Measurements from ENCODE around the gene RELN.

The RELN gene

DNA sequence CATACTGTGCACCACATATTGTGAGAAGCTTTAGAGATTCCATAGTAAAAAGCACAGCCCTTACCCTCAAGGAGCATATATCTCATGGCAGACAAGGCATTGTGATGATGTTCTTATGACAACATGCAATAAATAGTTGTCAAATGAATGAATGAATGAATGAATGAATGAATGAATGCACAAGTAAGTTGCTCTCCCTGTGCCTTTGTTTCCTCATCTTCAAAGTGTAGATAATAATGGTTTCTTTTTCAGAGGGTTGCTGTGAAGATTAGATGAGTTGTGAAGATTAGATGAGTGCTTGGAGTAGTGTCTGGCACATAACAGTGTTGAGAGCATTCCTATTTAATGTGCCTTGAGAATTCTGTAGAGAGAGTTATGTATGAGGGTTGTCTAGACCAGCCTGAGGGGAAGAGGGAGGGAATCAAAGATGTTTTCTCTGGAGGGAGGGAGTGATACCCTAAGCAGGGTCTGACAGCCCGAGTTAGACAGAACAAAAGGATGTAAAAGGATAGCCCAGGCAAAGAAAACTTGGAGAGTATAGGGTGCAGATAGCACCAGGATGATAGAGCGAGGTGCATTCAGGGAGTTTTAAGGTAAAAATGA is 217.2 kb downstream of the RELN start:
- H3K4me3 ChIP-seq (ENCODE audit: low read length): no peak overlapping the region
- no peak overlapping the region for H3K4me2 ChIP-seq (ENCODE audit: low read length)
- H3K9ac ChIP-seq (ENCODE audit: low read depth, low read length): no peak overlapping the region
- H3K9me3 ChIP-seq (replicated peaks; ENCODE audit: low read length): no peaks in the 10 kb centered on the region
- no peaks in the 10 kb centered on the region for H3K4me1 ChIP-seq (ENCODE audit: control insufficient read depth, insufficient read depth, low read length)
- no peaks in the 10 kb centered on the region for H3K36me3 ChIP-seq (ENCODE audit: insufficient read depth, low read length)
- no peaks in the 10 kb centered on the region for H3K27me3 ChIP-seq (ENCODE audit: control insufficient read depth, insufficient read depth, low read length)

GRCh38 chr7:103771294-103771693 is 218.2 kb downstream of the RELN start:
- Histone ChIP-seq H3K4me2 (ENCODE audit: low read length) (no peak overlapping the region), H3K4me3 (ENCODE audit: low read length) (no peak overlapping the region), H3K27me3 (ENCODE audit: control insufficient read depth, insufficient read depth, low read length) (no peaks in the 10 kb centered on the region), H3K4me1 (ENCODE audit: control insufficient read depth, insufficient read depth, low read length) (no peaks in the 10 kb centered on the region), H3K36me3 (ENCODE audit: insufficient read depth, low read length) (no peaks in the 10 kb centered on the region), H3K9ac (ENCODE audit: low read depth, low read length) (no peak overlapping the region), H3K9me3 (replicated peaks; ENCODE audit: low read length) (no peaks in the 10 kb centered on the region)

DNA sequence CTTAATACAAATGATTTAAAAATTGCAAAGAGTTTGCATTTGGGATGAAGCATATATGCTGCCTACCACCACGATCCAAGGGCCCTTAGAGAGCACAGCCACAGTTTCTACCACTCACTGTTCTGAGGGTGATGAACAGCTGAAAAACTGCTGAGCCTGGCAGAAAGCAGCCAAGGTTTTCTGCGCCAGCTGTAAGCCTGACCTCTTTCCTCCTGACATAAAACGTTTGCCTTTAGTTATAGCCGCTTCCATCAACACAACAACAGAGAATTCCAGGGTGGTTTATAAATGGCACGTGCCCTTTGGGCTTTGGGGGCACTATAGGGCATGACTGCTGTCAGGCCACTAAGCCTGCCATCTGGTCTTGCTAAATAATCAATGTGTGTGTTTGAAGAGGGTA is 222.8 kb downstream of the RELN start:
- Histone ChIP-seq H3K27me3 (ENCODE audit: control insufficient read depth, insufficient read depth, low read length) (peaks cover 5% of the 10 kb centered on the region), H3K4me1 (ENCODE audit: control insufficient read depth, insufficient read depth, low read length) (no peaks in the 10 kb centered on the region), H3K9me3 (replicated peaks; ENCODE audit: low read length) (no peaks in the 10 kb centered on the region), H3K4me2 (ENCODE audit: low read length) (no peak overlapping the region), H3K36me3 (ENCODE audit: insufficient read depth, low read length) (no peaks in the 10 kb centered on the region), H3K9ac (ENCODE audit: low read depth, low read length) (no peak overlapping the region), H3K4me3 (ENCODE audit: low read length) (no peak overlapping the region)

- H3K9ac ChIP-seq (ENCODE audit: low read depth, low read length): no peak overlapping the region
- peaks cover 5% of the 10 kb centered on the region for H3K27me3 ChIP-seq (ENCODE audit: control insufficient read depth, insufficient read depth, low read length)
- H3K9me3 ChIP-seq (replicated peaks; ENCODE audit: low read length): no peaks in the 10 kb centered on the region
- no peak overlapping the region for H3K4me2 ChIP-seq (ENCODE audit: low read length)
- H3K4me1 ChIP-seq (ENCODE audit: control insufficient read depth, insufficient read depth, low read length): no peaks in the 10 kb centered on the region
- H3K4me3 ChIP-seq (ENCODE audit: low read length): no peak overlapping the region
- H3K36me3 ChIP-seq (ENCODE audit: insufficient read depth, low read length): no peaks in the 10 kb centered on the region
Measured at GRCh38 chr7:103765901-103766300, 223.6 kb downstream of the RELN start.

- Histone ChIP-seq H3K9me3 (replicated peaks; ENCODE audit: low read length) (no peaks in the 10 kb centered on the region), H3K27me3 (ENCODE audit: control insufficient read depth, insufficient read depth, low read length) (peaks cover 5% of the 10 kb centered on the region), H3K4me1 (ENCODE audit: control insufficient read depth, insufficient read depth, low read length) (no peaks in the 10 kb centered on the region), H3K4me2 (ENCODE audit: low read length) (no peak overlapping the region), H3K36me3 (ENCODE audit: insufficient read depth, low read length) (no peaks in the 10 kb centered on the region), H3K9ac (ENCODE audit: low read depth, low read length) (no peak overlapping the region), H3K4me3 (ENCODE audit: low read length) (no peak overlapping the region)
Measured at GRCh38 chr7:103764901-103765300, 224.6 kb downstream of the RELN start.

GRCh38 chr7:103762877-103763276 is 226.6 kb downstream of the RELN start:
- H3K4me3 ChIP-seq (ENCODE audit: low read length): no peak overlapping the region
- H3K4me1 ChIP-seq (ENCODE audit: control insufficient read depth, insufficient read depth, low read length): no peaks in the 10 kb centered on the region
- no peak overlapping the region for H3K9ac ChIP-seq (ENCODE audit: low read depth, low read length)
- no peak overlapping the region for H3K4me2 ChIP-seq (ENCODE audit: low read length)
- H3K36me3 ChIP-seq (ENCODE audit: insufficient read depth, low read length): no peaks in the 10 kb centered on the region
- no peaks in the 10 kb centered on the region for H3K9me3 ChIP-seq (replicated peaks; ENCODE audit: low read length)
- H3K27me3 ChIP-seq (ENCODE audit: control insufficient read depth, insufficient read depth, low read length): peaks cover 5% of the 10 kb centered on the region

GRCh38 chr7:103762065-103762760 is 227.2 kb downstream of the RELN start:
- no peak overlapping the region for H3K9ac ChIP-seq (ENCODE audit: low read depth, low read length)
- H3K4me3 ChIP-seq (ENCODE audit: low read length): no peak overlapping the region

DNA sequence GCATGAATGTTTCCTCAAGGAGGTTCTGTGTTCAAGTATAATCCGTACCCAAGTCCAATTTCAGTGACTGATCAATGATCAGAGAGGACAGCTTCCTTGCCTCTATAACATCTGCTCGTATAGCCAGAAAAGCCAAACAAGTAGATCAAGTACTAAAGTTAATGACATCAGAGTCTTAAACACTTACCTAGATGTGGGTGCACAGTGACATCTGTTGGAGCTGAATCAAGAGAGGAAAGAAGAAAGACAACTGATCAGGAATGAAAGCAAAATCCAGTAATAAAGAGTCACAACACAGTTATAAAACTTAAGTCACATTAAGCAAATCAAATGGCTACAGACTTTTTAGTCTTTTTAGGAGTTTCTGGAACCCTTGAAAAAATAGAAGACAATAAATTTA is 236.5 kb downstream of the RELN start:
- Histone ChIP-seq H3K4me3 (ENCODE audit: low read length) (no peak overlapping the region), H3K4me1 (ENCODE audit: control insufficient read depth, insufficient read depth, low read length) (no peaks in the 10 kb centered on the region), H3K9ac (ENCODE audit: low read depth, low read length) (no peak overlapping the region), H3K4me2 (ENCODE audit: low read length) (no peak overlapping the region), H3K27me3 (ENCODE audit: control insufficient read depth, insufficient read depth, low read length) (no peaks in the 10 kb centered on the region), H3K9me3 (replicated peaks; ENCODE audit: low read length) (no peaks in the 10 kb centered on the region), H3K36me3 (ENCODE audit: insufficient read depth, low read length) (no peaks in the 10 kb centered on the region)

More at GRCh38 chr7:103762065-103762760, 227.2 kb downstream of the RELN start:
- Histone ChIP-seq H3K4me2 (ENCODE audit: low read length) (no peak overlapping the region), H3K9me3 (replicated peaks; ENCODE audit: low read length) (no peaks in the 10 kb centered on the region), H3K27me3 (ENCODE audit: control insufficient read depth, insufficient read depth, low read length) (peaks cover 5% of the 10 kb centered on the region), H3K4me1 (ENCODE audit: control insufficient read depth, insufficient read depth, low read length) (no peaks in the 10 kb centered on the region), H3K36me3 (ENCODE audit: insufficient read depth, low read length) (no peaks in the 10 kb centered on the region)

DNA sequence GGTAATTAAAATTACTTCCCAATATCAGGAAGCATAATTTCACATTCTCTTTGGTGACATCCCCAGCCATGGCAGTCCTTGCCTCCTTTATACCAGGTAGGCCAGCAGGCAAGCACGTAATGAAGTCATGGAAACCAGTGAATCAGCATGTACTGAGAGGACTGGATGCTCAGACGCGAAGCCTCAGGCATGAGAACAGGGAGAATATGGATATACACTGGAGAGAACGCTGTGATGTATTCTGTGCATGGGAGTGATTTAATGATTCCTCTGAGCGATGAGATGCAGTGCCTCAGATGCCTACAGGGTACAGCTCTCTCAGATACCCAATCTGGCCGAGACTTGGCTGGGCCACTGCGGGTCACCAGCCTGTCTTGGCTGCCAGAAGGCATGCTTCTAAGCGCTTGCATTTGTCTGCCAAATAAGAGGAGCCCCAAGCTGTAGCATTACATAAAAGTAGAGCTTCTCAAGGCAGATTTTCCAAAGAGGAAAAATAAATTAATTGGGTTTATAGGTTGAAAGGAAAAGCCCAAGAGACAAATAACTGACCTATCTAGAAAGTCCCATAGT is 238.1 kb downstream of the RELN start:
- no peaks in the 10 kb centered on the region for H3K9me3 ChIP-seq (replicated peaks; ENCODE audit: low read length)
- no peak overlapping the region for H3K4me3 ChIP-seq (ENCODE audit: low read length)
- no peaks in the 10 kb centered on the region for H3K36me3 ChIP-seq (ENCODE audit: insufficient read depth, low read length)
- H3K9ac ChIP-seq (ENCODE audit: low read depth, low read length): no peak overlapping the region
- H3K27me3 ChIP-seq (ENCODE audit: control insufficient read depth, insufficient read depth, low read length): no peaks in the 10 kb centered on the region
- no peaks in the 10 kb centered on the region for H3K4me1 ChIP-seq (ENCODE audit: control insufficient read depth, insufficient read depth, low read length)
- H3K4me2 ChIP-seq (ENCODE audit: low read length): no peak overlapping the region

GRCh38 chr7:103748680-103749079 is 240.8 kb downstream of the RELN start:
- H3K9me3 ChIP-seq (replicated peaks; ENCODE audit: low read length): no peaks in the 10 kb centered on the region
- no peak overlapping the region for H3K9ac ChIP-seq (ENCODE audit: low read depth, low read length)
- no peaks in the 10 kb centered on the region for H3K27me3 ChIP-seq (ENCODE audit: control insufficient read depth, insufficient read depth, low read length)
- no peak overlapping the region for H3K4me2 ChIP-seq (ENCODE audit: low read length)
- H3K4me1 ChIP-seq (ENCODE audit: control insufficient read depth, insufficient read depth, low read length): no peaks in the 10 kb centered on the region
- no peaks in the 10 kb centered on the region for H3K36me3 ChIP-seq (ENCODE audit: insufficient read depth, low read length)
- H3K4me3 ChIP-seq (ENCODE audit: low read length): no peak overlapping the region

DNA sequence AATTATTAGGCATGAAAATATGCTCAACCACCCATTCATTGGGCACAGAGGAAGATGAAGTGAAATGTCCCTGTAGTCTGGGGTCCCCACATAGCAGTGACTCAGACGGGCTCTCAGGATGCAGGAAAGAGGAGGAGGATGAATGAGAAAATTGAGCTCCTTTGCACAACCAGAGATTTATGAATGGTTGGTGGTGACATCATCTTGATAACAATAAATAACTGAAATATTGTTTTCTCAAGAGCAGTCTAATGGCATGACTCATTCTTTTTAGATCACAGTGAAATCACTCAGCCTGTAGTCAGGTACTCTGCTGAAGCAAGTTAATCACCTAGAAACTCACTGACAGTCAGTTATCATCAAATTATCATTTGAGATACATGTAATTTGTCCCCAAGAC is 254.1 kb downstream of the RELN start:
- H3K4me2 ChIP-seq (ENCODE audit: low read length): no peak overlapping the region
- no peak overlapping the region for H3K9ac ChIP-seq (ENCODE audit: low read depth, low read length)
- peaks cover 3% of the 10 kb centered on the region for H3K4me1 ChIP-seq (ENCODE audit: control insufficient read depth, insufficient read depth, low read length)
- no peaks in the 10 kb centered on the region for H3K36me3 ChIP-seq (ENCODE audit: insufficient read depth, low read length)
- no peaks in the 10 kb centered on the region for H3K9me3 ChIP-seq (replicated peaks; ENCODE audit: low read length)
- H3K4me3 ChIP-seq (ENCODE audit: low read length): no peak overlapping the region
- peaks cover 9% of the 10 kb centered on the region for H3K27me3 ChIP-seq (ENCODE audit: control insufficient read depth, insufficient read depth, low read length)

GRCh38 chr7:103731169-103731568 is 258.3 kb downstream of the RELN start:
- no peak overlapping the region for H3K9ac ChIP-seq (ENCODE audit: low read depth, low read length)

More at GRCh38 chr7:103731169-103731568, 258.3 kb downstream of the RELN start:
- peaks cover 3% of the 10 kb centered on the region for H3K4me1 ChIP-seq (ENCODE audit: control insufficient read depth, insufficient read depth, low read length)
- H3K27me3 ChIP-seq (ENCODE audit: control insufficient read depth, insufficient read depth, low read length): no peaks in the 10 kb centered on the region
- H3K36me3 ChIP-seq (ENCODE audit: insufficient read depth, low read length): no peaks in the 10 kb centered on the region
- H3K4me2 ChIP-seq (ENCODE audit: low read length): no peak overlapping the region
- H3K4me3 ChIP-seq (ENCODE audit: low read length): no peak overlapping the region
- H3K9me3 ChIP-seq (replicated peaks; ENCODE audit: low read length): no peaks in the 10 kb centered on the region
